Subcutaneous adipose tissue (tissue), 4 donors: ENCODE data around the gene CCDC107. TPM values are rescaled to one million over a fixed set of nuclear protein-coding genes. Genes with fewer than 3 reads are reported as not detected.

Experiments
- total RNA-seq, 4 donors: library from RNA; depleted of rRNA; stranded (reverse); fragments of >200 nt; gene quantifications; one replicate each; pipeline ENCODE4 v1.1.0, GENCODE V29; 2016
- TF ChIP-seq, protein P1 (sequence below): fragments of 450-650 bp; IDR thresholded peaks from one replicate; pipeline ENCODE4 v1.5.1; 2016; ENCODE audit warnings: low read depth, mild to moderate bottlenecking, control low read depth, antibody characterized with exemption, moderate library complexity

CCDC107 gene
- total RNA-seq, 4 donors from 2014 or later = 60.7 to 119 (median 97.2) TPM

DNA sequence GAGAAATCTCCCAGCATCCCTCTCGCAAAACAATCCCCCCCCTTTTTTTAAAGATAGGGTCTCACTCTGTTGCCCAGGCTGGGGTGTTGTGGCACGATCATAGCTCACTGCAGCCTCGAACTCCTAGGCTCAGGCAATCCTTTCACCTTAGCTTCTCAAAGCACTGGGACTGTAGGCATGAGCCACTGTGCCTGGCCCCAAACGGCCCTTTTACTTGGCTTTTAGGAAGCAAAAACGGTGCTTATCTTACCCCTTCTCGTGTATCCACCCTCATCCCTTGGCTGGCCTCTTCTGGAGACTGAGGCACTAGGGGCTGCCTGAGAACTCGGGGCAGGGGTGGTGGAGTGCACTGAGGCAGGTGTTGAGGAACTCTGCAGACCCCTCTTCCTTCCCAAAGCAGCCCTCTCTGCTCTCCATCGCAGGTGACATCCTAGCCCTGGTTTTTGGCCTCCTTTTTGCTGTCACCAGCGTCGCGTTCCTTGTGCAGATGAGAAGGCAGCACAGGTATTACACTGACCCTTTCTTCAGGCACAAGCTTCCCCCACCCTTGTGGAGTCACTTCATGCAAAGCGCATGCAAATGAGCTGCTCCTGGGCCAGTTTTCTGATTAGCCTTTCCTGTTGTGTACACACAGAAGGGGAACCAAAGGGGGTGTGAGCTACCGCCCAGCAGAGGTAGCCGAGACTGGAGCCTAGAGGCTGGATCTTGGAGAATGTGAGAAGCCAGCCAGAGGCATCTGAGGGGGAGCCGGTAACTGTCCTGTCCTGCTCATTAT is 22.4 kb downstream of the CCDC107 start:
- TF ChIP-seq, protein P1, sequence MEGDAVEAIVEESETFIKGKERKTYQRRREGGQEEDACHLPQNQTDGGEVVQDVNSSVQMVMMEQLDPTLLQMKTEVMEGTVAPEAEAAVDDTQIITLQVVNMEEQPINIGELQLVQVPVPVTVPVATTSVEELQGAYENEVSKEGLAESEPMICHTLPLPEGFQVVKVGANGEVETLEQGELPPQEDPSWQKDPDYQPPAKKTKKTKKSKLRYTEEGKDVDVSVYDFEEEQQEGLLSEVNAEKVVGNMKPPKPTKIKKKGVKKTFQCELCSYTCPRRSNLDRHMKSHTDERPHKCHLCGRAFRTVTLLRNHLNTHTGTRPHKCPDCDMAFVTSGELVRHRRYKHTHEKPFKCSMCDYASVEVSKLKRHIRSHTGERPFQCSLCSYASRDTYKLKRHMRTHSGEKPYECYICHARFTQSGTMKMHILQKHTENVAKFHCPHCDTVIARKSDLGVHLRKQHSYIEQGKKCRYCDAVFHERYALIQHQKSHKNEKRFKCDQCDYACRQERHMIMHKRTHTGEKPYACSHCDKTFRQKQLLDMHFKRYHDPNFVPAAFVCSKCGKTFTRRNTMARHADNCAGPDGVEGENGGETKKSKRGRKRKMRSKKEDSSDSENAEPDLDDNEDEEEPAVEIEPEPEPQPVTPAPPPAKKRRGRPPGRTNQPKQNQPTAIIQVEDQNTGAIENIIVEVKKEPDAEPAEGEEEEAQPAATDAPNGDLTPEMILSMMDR = no peak

DNA sequence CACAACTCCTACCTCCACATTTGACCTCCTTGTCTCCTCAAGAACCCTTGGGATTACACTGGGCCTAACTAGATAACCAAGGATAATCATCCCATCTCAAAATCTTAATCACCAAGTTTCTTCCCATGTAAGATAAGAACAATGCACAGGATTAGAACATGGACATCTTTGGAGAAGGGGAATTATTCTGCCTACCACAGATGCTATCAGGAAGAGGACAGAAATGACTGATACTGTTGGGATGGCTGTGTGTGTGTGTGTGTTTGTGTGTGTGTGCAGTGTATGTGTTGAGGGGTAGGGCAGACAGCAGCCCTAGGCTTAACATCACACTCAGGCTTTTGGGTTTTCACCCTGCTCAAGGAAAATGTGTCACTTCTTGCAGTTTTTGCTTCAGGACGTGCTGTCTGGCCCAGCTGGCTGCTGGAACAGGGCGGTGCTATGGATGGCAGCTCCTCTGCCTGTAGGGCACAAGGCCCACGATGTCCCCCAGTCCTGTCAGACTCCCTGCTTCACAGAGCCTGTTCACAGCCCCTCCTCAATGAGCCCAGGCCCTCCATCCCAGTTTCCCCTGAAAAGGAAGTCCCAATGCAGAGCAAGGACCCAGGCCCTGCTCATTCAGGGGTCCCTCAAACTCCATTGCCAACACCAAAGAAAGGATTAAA is 23.4 kb downstream of the CCDC107 start:
- TF ChIP-seq, protein P1 = no peak

DNA sequence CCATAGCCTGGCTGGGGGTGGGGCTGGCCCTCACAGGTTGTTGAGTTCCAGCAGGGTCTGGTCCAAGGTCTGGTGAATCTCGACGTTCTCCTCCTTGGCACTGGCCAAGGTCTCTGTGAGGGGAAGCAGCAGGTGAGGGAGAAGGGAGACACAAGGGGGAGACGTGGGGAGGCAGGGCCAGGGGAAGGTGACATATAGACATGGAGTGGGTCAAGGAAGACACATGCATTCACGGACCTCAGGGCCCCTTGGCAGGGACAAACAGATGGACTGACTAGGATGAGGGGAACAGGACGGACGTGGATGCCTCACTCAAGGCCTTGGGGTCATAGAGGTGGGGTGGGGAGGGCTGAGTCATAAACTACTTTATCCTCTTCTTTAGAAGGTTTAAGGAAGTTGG is 24.0 kb downstream of the CCDC107 start:
- TF ChIP-seq, protein P1 = no peak

DNA sequence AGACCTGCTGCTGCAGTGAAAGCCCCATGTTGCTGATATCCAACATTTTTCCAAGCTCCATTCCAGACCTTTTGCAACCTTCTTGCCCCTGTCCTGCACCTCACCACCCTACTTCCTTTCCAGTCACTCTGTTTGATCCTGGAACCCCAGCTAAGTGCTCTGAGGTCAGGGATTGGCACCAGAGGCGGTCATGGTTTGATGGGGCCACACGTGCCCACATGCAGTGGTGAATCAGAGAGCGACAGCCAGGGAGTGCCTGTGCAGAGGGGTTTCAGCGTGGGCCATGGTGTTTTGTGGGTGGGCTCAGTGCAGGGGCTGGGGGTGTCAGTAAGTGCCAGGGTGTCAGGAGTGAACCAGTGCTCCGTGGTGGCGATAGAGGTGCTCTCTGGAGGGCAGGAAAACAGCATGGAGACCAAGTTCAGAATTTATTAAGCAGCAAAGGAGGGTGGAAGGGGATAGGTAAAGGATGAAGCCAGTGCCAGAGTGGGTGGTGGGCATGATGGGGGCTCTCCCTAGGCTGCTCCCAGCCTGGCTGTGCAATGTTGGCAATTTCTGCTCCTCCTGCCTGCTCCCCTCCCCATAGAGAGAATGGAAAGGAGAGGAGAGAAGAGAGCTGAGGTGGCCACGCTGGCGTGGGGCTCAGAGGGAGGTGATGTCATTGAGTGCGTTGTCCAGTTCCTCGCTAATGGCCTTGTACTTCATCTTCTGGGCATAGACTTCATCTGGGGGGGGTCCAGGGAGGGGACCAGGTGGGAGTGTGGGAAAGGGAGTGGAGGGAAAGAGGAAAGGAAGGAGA is 24.6 kb downstream of the CCDC107 start:
- TF ChIP-seq, protein P1 = no peak

DNA sequence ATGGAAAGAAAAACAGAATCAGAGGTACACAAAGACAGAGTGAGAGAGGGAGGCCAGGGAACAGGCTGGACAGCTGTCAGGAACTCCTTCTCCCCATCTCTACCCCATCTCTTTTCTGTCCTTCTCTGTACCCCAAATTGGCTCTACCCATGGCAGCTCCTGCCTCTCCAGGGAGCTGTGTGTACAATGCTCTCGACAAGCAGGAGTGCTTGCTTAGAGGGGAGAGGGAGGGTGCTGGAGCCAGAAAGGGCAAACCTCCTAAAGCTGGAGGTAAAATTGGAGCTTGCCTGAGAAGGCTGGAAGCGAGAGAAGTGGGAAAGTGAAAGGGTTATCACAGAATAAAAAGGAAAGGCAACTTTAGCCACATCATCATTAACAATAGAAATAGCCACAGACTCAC is 25.2 kb downstream of the CCDC107 start:
- TF ChIP-seq, protein P1 = no peak

DNA sequence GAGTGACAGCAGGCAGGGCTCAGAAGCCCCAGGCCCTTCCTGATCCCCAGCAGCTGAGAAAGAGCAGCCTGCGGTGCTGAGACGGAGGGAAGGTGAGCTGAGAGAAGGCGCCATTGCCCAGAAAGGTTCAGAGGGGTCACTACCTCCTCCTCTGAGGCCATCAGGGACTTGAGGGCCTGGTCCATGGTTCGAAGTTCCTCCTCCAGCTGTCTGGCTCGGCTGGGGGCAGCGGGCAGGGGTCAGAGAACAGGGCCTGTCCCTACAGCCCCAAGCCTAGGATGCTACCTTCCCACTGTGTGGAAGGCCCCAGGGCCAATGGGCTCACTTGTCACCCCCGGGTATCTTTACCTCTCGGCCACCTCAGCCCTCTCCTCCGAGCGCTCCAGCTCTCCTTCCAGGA is 26.8 kb downstream of the CCDC107 start:
- TF ChIP-seq, protein P1 = no peak

DNA sequence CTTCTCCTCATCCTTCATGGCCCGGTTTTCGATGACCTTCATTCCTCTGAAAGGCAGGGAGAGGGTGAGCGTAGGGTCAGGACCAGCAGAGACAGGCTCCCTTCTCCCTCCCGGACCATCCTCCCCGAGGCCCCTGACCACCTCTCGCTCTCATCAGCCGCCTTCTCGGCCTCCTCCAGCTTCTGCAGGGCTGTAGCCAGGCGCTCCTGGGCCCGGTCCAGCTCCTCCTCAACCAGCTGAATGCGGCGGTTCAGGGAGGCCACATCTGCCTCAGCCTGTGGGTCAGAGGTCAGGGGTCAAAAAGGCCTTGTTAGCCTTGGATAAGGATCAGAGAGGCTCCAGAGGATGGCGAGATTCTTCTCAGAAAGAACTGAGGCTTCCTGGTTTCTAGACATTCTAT is 27.4 kb downstream of the CCDC107 start:
- TF ChIP-seq, protein P1 = no peak
